Measurements from ENCODE around the gene PBRM1.

- TF ChIP-seq CTCF (conservative IDR thresholded peaks at IDR 0.05 in 1 of 2, IDR thresholded peaks at IDR 0.05 in 1 of 2; ENCODE audit: low read depth in 1 of 2, low read length in 2 of 2) (no peak), EZH2 (IDR thresholded peaks at IDR 0.05; ENCODE audit: low read length, missing control alignments) (no peak)
Observed at GRCh38 chr3:52712291-52713212, 26.8 kb upstream of the PBRM1 start.

Measured in fibroblast of lung (primary cell).